Glomerular visceral epithelial cell (primary cell): Measurements from ENCODE around the gene NEK9.
A peak's percentile ranks its signal among the peaks of the same experiment; 100 is the strongest.

Source experiments
- DNase-seq: peaks from one replicate; pipeline ENCODE4 v3.0.0-alpha.2; 2016; ENCODE audit errors: extremely low spot score

The NEK9 gene

GRCh38 chr14:75067212-75067611 is 59.6 kb downstream of the NEK9 start:
- no peak for DNase-seq

DNA sequence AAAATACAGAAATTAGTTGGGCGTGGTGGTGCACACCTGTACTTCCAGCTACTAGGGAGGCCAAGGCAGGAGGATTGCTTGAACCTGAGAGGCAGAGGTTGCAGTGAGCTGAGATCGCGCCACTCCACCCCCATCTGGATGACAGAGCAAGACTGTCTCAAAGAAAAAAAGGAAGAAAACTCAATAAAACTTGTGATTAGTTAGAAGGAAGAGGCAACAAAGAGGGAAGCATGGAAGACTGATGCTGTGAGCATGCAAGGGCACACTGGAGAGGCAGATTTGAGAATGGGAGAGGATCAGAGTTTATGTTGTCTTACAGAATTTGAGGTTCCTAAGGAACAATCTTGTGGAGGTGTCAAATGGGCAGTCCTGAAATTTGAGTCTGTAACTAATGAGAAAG is 60.2 kb downstream of the NEK9 start:
- DNase-seq = no peak

GRCh38 chr14:75064205-75064567 is 62.7 kb downstream of the NEK9 start:
- no peak for DNase-seq

GRCh38 chr14:75063491-75064204 is 63.2 kb downstream of the NEK9 start, which contains the start of gene ACYP1:
ACYP1 (minus strand) TSS chr14:75064024; CDS start chr14:75063553, 471 bp downstream.
- peak; percentile 92 for DNase-seq

GRCh38 chr14:75063013-75063412 is 63.8 kb downstream of the NEK9 start:
- DNase-seq = no peak

DNA sequence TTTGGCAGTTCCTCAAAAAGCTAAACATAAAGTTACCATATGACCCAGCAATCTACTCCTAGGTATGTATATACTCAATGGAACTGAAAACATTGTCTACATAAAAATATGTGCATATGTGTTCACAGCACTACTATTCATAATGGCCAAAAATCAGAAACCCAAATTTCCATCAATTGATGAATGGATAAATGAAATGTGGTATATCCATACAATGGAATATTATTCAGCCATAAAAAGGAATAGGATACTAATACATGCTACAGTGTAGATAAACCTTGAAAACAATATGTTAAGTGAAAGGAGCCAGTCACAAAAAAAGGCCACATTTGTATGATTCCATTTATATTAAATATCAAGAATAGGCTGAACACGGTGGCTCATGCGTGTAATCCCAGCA is 66.4 kb downstream of the NEK9 start:
- DNase-seq = no peak

DNA sequence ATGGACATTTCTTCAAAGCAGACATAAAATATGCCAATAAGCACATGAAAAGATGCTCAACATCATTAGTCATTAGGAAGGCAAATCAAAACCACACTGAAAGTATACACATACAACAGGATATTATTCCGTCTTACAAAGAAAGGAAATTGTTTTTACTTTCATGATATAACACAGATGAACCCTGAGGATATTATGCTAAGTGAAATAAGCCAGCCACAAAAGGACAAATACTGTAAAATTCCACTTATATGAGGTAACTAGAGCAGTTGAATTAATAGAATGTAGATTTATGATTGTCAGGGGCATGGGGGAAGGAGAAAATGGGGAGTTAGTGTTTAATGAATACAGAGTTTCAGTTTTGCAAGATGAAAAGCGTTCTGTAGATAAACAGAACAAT is 67.2 kb downstream of the NEK9 start:
- DNase-seq = no peak

DNA sequence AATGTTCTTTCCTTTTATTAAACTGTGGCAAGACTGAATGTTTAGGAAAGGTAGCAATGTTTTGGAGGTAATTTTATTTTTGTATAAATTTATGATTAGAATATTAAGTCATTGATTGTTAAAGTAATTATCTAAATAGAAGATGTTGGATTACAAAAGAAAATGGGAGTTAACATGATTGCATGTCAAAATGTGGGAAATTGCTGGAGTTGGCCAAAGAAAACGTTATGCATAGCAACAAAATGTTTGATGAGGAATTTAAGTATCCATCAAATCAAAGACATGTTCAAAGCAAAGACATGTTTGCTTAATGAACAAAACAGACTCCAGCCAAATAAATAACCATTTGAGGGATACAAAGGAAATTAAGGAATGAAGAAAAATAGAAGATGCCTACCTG is 72.4 kb downstream of the NEK9 start:
- DNase-seq = no peak

DNA sequence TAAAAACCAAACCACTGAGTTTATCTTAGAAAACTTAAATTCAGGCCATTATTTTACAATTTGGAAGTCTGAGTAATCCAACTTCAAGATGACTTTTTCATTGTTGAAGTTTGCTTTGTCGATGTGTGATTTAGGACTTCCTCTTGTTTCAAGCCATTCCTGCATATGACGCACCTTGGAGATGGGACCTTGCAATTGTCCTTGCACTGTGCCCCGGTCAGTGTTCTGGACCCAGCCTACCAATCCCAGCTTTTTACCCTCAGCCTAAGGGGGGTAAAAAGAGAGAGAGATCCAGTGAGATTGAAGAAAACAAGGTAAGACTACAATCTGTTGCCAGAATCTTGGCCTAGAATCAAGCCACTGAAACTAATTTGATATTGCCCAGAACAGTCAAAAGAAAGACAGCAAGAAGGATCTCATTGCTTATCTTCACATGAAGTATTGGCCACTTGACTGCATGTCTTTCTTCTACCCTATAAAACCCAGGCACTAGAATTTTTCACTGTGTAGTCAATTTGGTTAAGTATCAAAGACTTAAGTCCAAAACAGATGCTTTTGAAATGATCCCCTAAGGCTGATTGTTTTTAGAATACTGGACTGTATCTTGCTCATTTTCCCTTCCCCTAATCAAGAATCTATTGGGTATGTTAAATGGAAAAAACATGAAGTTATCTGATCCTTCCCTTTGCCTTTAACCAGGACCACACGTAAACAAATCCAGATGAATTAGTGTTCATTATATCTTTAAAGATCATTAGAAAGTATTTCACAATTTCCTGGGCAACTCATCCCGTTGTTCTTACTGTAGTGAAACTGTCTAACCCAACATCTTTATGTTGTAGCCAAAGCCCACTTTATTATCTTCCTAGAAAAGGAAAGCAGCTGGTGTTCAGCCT is 73.2 kb downstream of the NEK9 start:
- DNase-seq = no peak

- DNase-seq = no peak
These were observed 75.3 kb downstream of the NEK9 start for GRCh38 chr14:75051556-75051899.

GRCh38 chr14:75050852-75051555 is 75.8 kb downstream of the NEK9 start, which contains the start of gene MLH3:
MLH3 (minus strand) TSS chr14:75051467; CDS start chr14:75049655, 1,812 bp downstream.
- DNase-seq = peak; percentile 93

- no peak for DNase-seq
These were observed 77.1 kb downstream of the NEK9 start for GRCh38 chr14:75049731-75050201.

DNA sequence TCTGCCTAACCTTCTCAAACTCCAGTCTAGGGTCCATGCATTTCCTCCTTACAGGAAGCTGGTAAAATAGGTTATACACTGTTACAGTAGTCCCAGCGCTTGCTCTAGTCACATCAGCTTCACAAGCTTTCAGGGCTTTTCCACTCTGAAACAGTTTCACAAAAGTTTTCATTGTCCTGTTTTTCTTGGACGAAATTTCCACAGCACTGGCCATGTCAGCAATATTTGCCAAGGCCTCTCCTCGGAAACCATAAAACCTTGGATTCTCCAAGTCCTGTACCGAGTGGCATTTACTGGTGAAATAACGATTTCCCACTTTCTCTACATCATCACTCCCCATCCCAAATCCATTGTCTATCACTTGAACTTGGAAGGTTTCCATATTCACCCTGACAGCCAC is 77.7 kb downstream of the NEK9 start:
- no peak for DNase-seq

GRCh38 chr14:75048101-75048500 is 78.7 kb downstream of the NEK9 start:
- DNase-seq = no peak

DNA sequence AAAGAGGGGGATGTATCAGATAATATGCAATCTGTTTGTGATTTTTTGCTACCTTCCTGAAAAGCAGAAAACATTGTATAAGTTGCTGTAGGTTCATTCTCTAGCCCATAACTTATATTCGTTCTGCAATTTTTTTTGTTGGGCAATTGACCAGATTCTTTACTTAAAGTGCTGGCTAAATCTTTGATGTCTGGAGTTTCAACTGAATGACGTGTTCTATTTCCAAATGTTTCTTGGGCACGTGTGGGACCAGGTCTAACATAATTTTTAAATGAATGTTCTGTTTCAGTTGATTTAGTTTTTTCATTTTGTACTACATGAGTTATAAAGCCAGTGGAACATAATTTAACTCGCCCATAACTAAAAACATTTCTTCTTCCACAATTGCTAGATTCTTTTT is 79.3 kb downstream of the NEK9 start:
- DNase-seq = no peak

GRCh38 chr14:75046899-75047298 is 79.9 kb downstream of the NEK9 start:
- DNase-seq = no peak

DNA sequence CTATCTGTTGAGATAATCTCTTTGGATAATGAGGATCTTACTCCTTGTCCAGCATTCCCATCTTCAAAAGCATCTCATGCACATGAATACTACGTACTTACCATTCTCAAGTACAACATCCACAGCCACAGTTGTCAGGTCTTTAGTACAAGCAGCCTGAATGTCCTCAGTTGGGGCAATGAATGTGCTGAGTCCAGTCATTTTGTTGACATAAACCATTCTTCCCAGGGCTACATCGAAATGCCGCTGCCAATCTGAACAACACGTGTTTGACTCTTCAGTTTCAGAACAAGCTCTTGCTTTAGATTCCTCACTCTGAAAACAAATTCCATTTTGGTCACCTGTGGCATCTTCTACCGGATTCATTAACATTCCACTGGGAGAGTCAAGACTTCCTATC is 80.6 kb downstream of the NEK9 start:
- DNase-seq = no peak

DNA sequence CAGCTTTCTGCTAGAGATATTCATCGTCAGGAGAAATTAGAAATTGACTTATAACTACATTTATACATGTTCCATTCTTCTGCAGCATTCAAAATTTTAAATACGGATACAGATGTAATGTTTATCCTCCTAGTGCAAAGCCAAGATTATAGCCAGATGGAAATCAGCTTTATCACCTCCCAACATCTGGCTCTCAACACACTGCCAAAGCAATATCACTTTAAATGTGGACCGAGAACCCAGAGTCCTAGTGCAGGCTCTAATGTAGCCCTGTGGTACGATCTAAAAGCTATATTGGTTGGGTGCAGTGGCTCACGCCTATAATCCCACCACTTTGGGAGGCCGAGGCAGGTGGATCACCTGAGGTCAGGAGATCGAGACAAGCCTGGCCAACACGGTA is 82.1 kb downstream of the NEK9 start:
- no peak for DNase-seq

GRCh38 chr14:75044322-75044721 is 82.5 kb downstream of the NEK9 start:
- DNase-seq = peak; percentile 63

GRCh38 chr14:75042035-75042434 is 84.8 kb downstream of the NEK9 start:
- peak; percentile 35 for DNase-seq

DNA sequence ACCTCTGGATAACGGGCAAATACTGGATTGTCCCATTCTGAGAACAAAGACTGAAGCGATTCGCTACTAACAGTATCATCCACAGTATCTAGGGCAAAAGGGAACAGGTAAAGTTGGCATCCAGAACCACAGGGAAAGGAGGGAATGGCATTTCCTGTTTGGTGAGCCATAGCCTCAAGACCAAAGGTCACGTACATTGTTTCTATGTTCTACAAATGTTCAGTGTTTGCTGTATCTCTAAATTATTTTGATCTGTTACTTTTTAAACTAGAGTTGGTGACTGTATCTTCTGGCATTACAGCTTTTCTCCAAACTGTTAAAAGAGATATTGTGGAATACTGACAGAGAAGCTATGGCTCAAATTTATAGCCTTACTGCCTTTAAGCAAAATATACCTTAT is 85.2 kb downstream of the NEK9 start:
- peak; percentile 49 for DNase-seq

- no peak for DNase-seq
These were observed 85.9 kb downstream of the NEK9 start for GRCh38 chr14:75040959-75041358.
